GM10847 (cell line): ENCODE measurements around the gene ALOX12B.

Source experiments
- POLR2A ChIP-seq: IDR thresholded peaks from 2 replicates; pipeline ENCODE4 v1.6.1; 2011; ENCODE audit not compliant: insufficient read length; ENCODE audit errors: extremely low read depth

ALOX12B gene

GRCh38 chr17:8029121-8029520 lies 58.4 kb downstream of the ALOX12B start:
- TF ChIP-seq POLR2A, result no peak

- no peak for TF ChIP-seq POLR2A
Measured at GRCh38 chr17:8025176-8025911, 62.2 kb downstream of the ALOX12B start.
